ENCODE measurements around the gene AGO3. TPM values are rescaled to one million over a fixed set of nuclear protein-coding genes. Genes with fewer than 3 reads are reported as not detected.

AGO3 gene
- total and polyA plus RNA-seq, 2 experiments from 2014 or later, result 10.7 to 30.3 TPM

- Histone ChIP-seq H3K4me3 (no peak overlapping the region), H3K27ac (no peak overlapping the region), H3K27me3 (no peaks in the 10 kb centered on the region), H3K36me3 (peaks cover 40% of the 10 kb centered on the region), H3K4me1 (ENCODE audit: low read depth) (peaks cover 7% of the 10 kb centered on the region), H3K9me3 (ENCODE audit: low read depth) (no peaks in the 10 kb centered on the region)
- TF ChIP-seq CTCF (IDR thresholded peaks at IDR 0.05; ENCODE audit: low read depth, low read length), result no peak
- no peak for DNase-seq (ENCODE audit: low read depth in 1 of 2, low spot score in 1 of 2)
Observed at GRCh38 chr1:36091698-36092097, 160.8 kb downstream of the AGO3 start.

GRCh38 chr1:36092166-36092797 lies 161.4 kb downstream of the AGO3 start:
- Histone ChIP-seq H3K4me1 (ENCODE audit: low read depth) (peaks cover 7% of the 10 kb centered on the region), H3K36me3 (peaks cover 40% of the 10 kb centered on the region), H3K4me3 (no peak overlapping the region), H3K27ac (no peak overlapping the region), H3K27me3 (no peaks in the 10 kb centered on the region), H3K9me3 (ENCODE audit: low read depth) (no peaks in the 10 kb centered on the region)
- no peak for DNase-seq (ENCODE audit: low read depth in 1 of 2, low spot score in 1 of 2)
- TF ChIP-seq CTCF (IDR thresholded peaks at IDR 0.05; ENCODE audit: low read depth, low read length), result no peak

- TF ChIP-seq CTCF (IDR thresholded peaks at IDR 0.05; ENCODE audit: low read depth, low read length), result no peak
- Histone ChIP-seq H3K27me3 (no peaks in the 10 kb centered on the region), H3K4me3 (no peak overlapping the region), H3K9me3 (ENCODE audit: low read depth) (no peaks in the 10 kb centered on the region), H3K4me1 (ENCODE audit: low read depth) (peaks cover 7% of the 10 kb centered on the region), H3K27ac (no peak overlapping the region), H3K36me3 (peaks cover 40% of the 10 kb centered on the region)
- DNase-seq (ENCODE audit: low read depth in 1 of 2, low spot score in 1 of 2), result no peak
Observed at GRCh38 chr1:36092798-36093185, 161.9 kb downstream of the AGO3 start.

GRCh38 chr1:36093226-36093625 lies 162.3 kb downstream of the AGO3 start:
- no peak for DNase-seq (ENCODE audit: low read depth in 1 of 2, low spot score in 1 of 2)
- no peak overlapping the region for H3K4me3 ChIP-seq
- H3K27me3 ChIP-seq, result no peaks in the 10 kb centered on the region
- peaks cover 7% of the 10 kb centered on the region for H3K4me1 ChIP-seq (ENCODE audit: low read depth)
- no peak overlapping the region for H3K27ac ChIP-seq
- no peak for TF ChIP-seq CTCF (IDR thresholded peaks at IDR 0.05; ENCODE audit: low read depth, low read length)
- H3K9me3 ChIP-seq (ENCODE audit: low read depth), result no peaks in the 10 kb centered on the region
- H3K36me3 ChIP-seq, result peaks cover 40% of the 10 kb centered on the region

GRCh38 chr1:36093929-36094328 lies 163.0 kb downstream of the AGO3 start:
- no peak overlapping the region for H3K4me3 ChIP-seq
- peaks cover 7% of the 10 kb centered on the region for H3K4me1 ChIP-seq (ENCODE audit: low read depth)
- DNase-seq (ENCODE audit: low read depth in 1 of 2, low spot score in 1 of 2), result no peak
- H3K27me3 ChIP-seq, result no peaks in the 10 kb centered on the region
- no peak for TF ChIP-seq CTCF (IDR thresholded peaks at IDR 0.05; ENCODE audit: low read depth, low read length)
- no peaks in the 10 kb centered on the region for H3K9me3 ChIP-seq (ENCODE audit: low read depth)
- H3K36me3 ChIP-seq, result peaks cover 40% of the 10 kb centered on the region
- no peak overlapping the region for H3K27ac ChIP-seq
